Adipocyte (in vitro differentiated cells): ENCODE results near the gene HSPA13.

Source experiments
- DNase-seq: peaks from one replicate; pipeline ENCODE4 v3.0.0-alpha.2; 2015; ENCODE audit warnings: low read depth
- H3K27me3 ChIP-seq: replicated peaks from 2 replicates; pipeline ENCODE4 v1.7.0; 2013; ENCODE audit warnings: mild to moderate bottlenecking, low read length, moderate library complexity; ENCODE audit not compliant: control insufficient read depth, insufficient read depth
- H3K36me3 ChIP-seq: 2 replicates; pipeline ENCODE4 v1.7.0; 2013; ENCODE audit warnings: low read length, mild to moderate bottlenecking, moderate library complexity; ENCODE audit not compliant: control insufficient read depth, insufficient read depth, severe bottlenecking
- H3K4me1 ChIP-seq: 2 replicates; pipeline ENCODE4 v1.7.0; 2013; ENCODE audit warnings: mild to moderate bottlenecking, low read length, moderate library complexity; ENCODE audit not compliant: control insufficient read depth, insufficient read depth
- H3K4me3 ChIP-seq: 2 replicates; pipeline ENCODE4 v1.7.0; 2013; ENCODE audit warnings: mild to moderate bottlenecking, low read length, moderate library complexity
- H3K9ac ChIP-seq: 2 replicates; pipeline ENCODE4 v1.7.0; 2013; ENCODE audit warnings: mild to moderate bottlenecking, low read length, moderate library complexity
- H3K9me3 ChIP-seq: 2 replicates; pipeline ENCODE4 v1.7.0; 2013; ENCODE audit warnings: mild to moderate bottlenecking, low read length, moderate library complexity; ENCODE audit not compliant: control insufficient read depth

Gene HSPA13

GRCh38 chr21:14382835-14383595 lies at the start of gene HSPA13:
TSS of gene HSPA13 (minus strand) at chr21:14383146. CDS start at chr21:14383119, 27 bp downstream.
- peak; percentile 100 for DNase-seq
- Histone ChIP-seq H3K36me3 (peaks cover 6% of the 10 kb centered on the region), H3K4me3 (peak within 1 kb of the TSS; percentile 99), H3K27me3 (no peaks in the 10 kb centered on the region), H3K4me1 (peaks cover 14% of the 10 kb centered on the region), H3K9ac (peak within 1 kb of the TSS; percentile 94), H3K9me3 (no peaks in the 10 kb centered on the region)

GRCh38 chr21:14418920-14419319 lies 36.0 kb upstream of the HSPA13 start:
- Histone ChIP-seq H3K9ac (no peak overlapping the region), H3K9me3 (peaks cover 39% of the 10 kb centered on the region), H3K27me3 (peaks cover 3% of the 10 kb centered on the region), H3K36me3 (no peaks in the 10 kb centered on the region), H3K4me1 (no peaks in the 10 kb centered on the region), H3K4me3 (peak overlapping the region; percentile 10)
- no peak for DNase-seq

- no peaks in the 10 kb centered on the region for H3K36me3 ChIP-seq
- no peak for DNase-seq
- H3K9me3 ChIP-seq = peaks cover 25% of the 10 kb centered on the region
- no peak overlapping the region for H3K4me3 ChIP-seq
- no peaks in the 10 kb centered on the region for H3K4me1 ChIP-seq
- H3K27me3 ChIP-seq = peaks cover 3% of the 10 kb centered on the region
- H3K9ac ChIP-seq = no peak overlapping the region
Measured at GRCh38 chr21:14414932-14415508, 32.1 kb upstream of the HSPA13 start.

GRCh38 chr21:14405962-14406361 lies 23.0 kb upstream of the HSPA13 start:
- no peaks in the 10 kb centered on the region for H3K9me3 ChIP-seq
- no peaks in the 10 kb centered on the region for H3K4me1 ChIP-seq
- DNase-seq = no peak
- no peaks in the 10 kb centered on the region for H3K36me3 ChIP-seq
- H3K9ac ChIP-seq = no peak overlapping the region
- H3K27me3 ChIP-seq = no peaks in the 10 kb centered on the region
- no peak overlapping the region for H3K4me3 ChIP-seq

GRCh38 chr21:14405225-14405624 lies 22.3 kb upstream of the HSPA13 start:
- no peak for DNase-seq
- Histone ChIP-seq H3K36me3 (no peaks in the 10 kb centered on the region), H3K9ac (no peak overlapping the region), H3K4me3 (no peak overlapping the region), H3K9me3 (no peaks in the 10 kb centered on the region), H3K4me1 (no peaks in the 10 kb centered on the region), H3K27me3 (no peaks in the 10 kb centered on the region)

GRCh38 chr21:14403681-14404318 lies 20.9 kb upstream of the HSPA13 start:
- H3K36me3 ChIP-seq = no peaks in the 10 kb centered on the region
- no peaks in the 10 kb centered on the region for H3K27me3 ChIP-seq
- H3K9me3 ChIP-seq = no peaks in the 10 kb centered on the region
- H3K4me3 ChIP-seq = no peak overlapping the region
- no peaks in the 10 kb centered on the region for H3K4me1 ChIP-seq
- peak; percentile 63 for DNase-seq
- no peak overlapping the region for H3K9ac ChIP-seq

GRCh38 chr21:14401217-14401616 lies 18.3 kb upstream of the HSPA13 start:
- Histone ChIP-seq H3K9ac (no peak overlapping the region), H3K36me3 (no peaks in the 10 kb centered on the region), H3K4me1 (no peaks in the 10 kb centered on the region), H3K4me3 (no peak overlapping the region), H3K9me3 (no peaks in the 10 kb centered on the region), H3K27me3 (no peaks in the 10 kb centered on the region)
- no peak for DNase-seq

- no peak overlapping the region for H3K4me3 ChIP-seq
- no peak for DNase-seq
- H3K4me1 ChIP-seq = peaks cover 7% of the 10 kb centered on the region
- H3K27me3 ChIP-seq = no peaks in the 10 kb centered on the region
- no peaks in the 10 kb centered on the region for H3K9me3 ChIP-seq
- no peaks in the 10 kb centered on the region for H3K36me3 ChIP-seq
- H3K9ac ChIP-seq = no peak overlapping the region
Measured at GRCh38 chr21:14388282-14388681, 5.3 kb upstream of the HSPA13 start.

GRCh38 chr21:14384453-14384852 lies 1.5 kb upstream of the HSPA13 start:
- Histone ChIP-seq H3K36me3 (no peaks in the 10 kb centered on the region), H3K9me3 (no peaks in the 10 kb centered on the region), H3K27me3 (no peaks in the 10 kb centered on the region), H3K4me3 (peak overlapping the region; percentile 99), H3K4me1 (peaks cover 14% of the 10 kb centered on the region), H3K9ac (peak overlapping the region; percentile 94)
- no peak for DNase-seq

GRCh38 chr21:14383596-14384180 lies 742 bp upstream of the HSPA13 start:
- H3K4me3 ChIP-seq = peak overlapping the region; percentile 99
- no peaks in the 10 kb centered on the region for H3K36me3 ChIP-seq
- H3K9me3 ChIP-seq = no peaks in the 10 kb centered on the region
- H3K9ac ChIP-seq = peak overlapping the region; percentile 94
- H3K27me3 ChIP-seq = no peaks in the 10 kb centered on the region
- H3K4me1 ChIP-seq = peaks cover 14% of the 10 kb centered on the region
- no peak for DNase-seq

- Histone ChIP-seq H3K27me3 (no peaks in the 10 kb centered on the region), H3K4me3 (peak overlapping the region; percentile 99), H3K36me3 (peaks cover 11% of the 10 kb centered on the region), H3K9ac (peak overlapping the region; percentile 93), H3K4me1 (peaks cover 14% of the 10 kb centered on the region), H3K9me3 (no peaks in the 10 kb centered on the region)
- DNase-seq = peak; percentile 65
Measured at GRCh38 chr21:14382486-14382834, 486 bp downstream of the HSPA13 start.
